ELF-1 (cell line): ENCODE results near the gene WLS.

Experiments used
- DNase-seq: peaks from one replicate; pipeline ENCODE4 v3.0.0-alpha.2; 2016; ENCODE audit warnings: low read depth, low spot score

Gene WLS

GRCh38 chr1:68228851-68229250 lies 3.5 kb downstream of the WLS start:
- DNase-seq: no peak

GRCh38 chr1:68227598-68227997 lies 4.7 kb downstream of the WLS start:
- no peak for DNase-seq

GRCh38 chr1:68225781-68226180 lies 6.5 kb downstream of the WLS start:
- no peak for DNase-seq

GRCh38 chr1:68223687-68224086 lies 8.6 kb downstream of the WLS start:
- DNase-seq: no peak

GRCh38 chr1:68221980-68222373 lies 10.3 kb downstream of the WLS start:
- no peak for DNase-seq

GRCh38 chr1:68221001-68221979 lies 11.0 kb downstream of the WLS start:
- DNase-seq: peak; percentile 36

- no peak for DNase-seq
These were observed 11.9 kb downstream of the WLS start for GRCh38 chr1:68220420-68220819.

- peak; percentile 88 for DNase-seq
These were observed 13.8 kb downstream of the WLS start for GRCh38 chr1:68218490-68218889.

GRCh38 chr1:68217618-68218017 lies 14.7 kb downstream of the WLS start:
- no peak for DNase-seq

GRCh38 chr1:68217060-68217554 lies 15.2 kb downstream of the WLS start:
- peak; percentile 74 for DNase-seq

- DNase-seq: no peak
These were observed 16.1 kb downstream of the WLS start for GRCh38 chr1:68216089-68216772.

- DNase-seq: peak; percentile 63
These were observed 18.5 kb downstream of the WLS start for GRCh38 chr1:68213843-68214242.

GRCh38 chr1:68211761-68212380 lies 20.5 kb downstream of the WLS start:
- no peak for DNase-seq

- DNase-seq: no peak
These were observed 21.5 kb downstream of the WLS start for GRCh38 chr1:68210829-68211228.

GRCh38 chr1:68210027-68210426 lies 22.3 kb downstream of the WLS start:
- DNase-seq: no peak

- no peak for DNase-seq
These were observed 25.3 kb downstream of the WLS start for GRCh38 chr1:68206848-68207689.

- no peak for DNase-seq
These were observed 26.4 kb downstream of the WLS start for GRCh38 chr1:68205794-68206358.

GRCh38 chr1:68204977-68205630 lies 27.2 kb downstream of the WLS start:
- no peak for DNase-seq

- no peak for DNase-seq
These were observed 30.0 kb downstream of the WLS start for GRCh38 chr1:68202239-68202832.
